ENCODE measurements around the gene DYRK1A.

Gene DYRK1A

GRCh38 chr21:37511848-37512247 lies 145.3 kb downstream of the DYRK1A start:
- no peak for DNase-seq (ENCODE audit: low spot score)
- CTCF ChIA-PET, result interaction anchor here (0.5 kb wide), 1 partner anchor 59 kb away, joined by 3 read pairs; no protein-coding TSS in a partner anchor
- POLR2A ChIA-PET (ENCODE audit: low non-redundant PET), result no interaction called here
- H3K27ac ChIP-seq, result no peak overlapping the region
- no peak for TF ChIP-seq CTCF (conservative IDR thresholded peaks at IDR 0.05; ENCODE audit: low read depth)

- TF ChIP-seq CTCF (conservative IDR thresholded peaks at IDR 0.05; ENCODE audit: low read depth), result no peak
- no peak overlapping the region for H3K27ac ChIP-seq
- no peak for DNase-seq (ENCODE audit: low spot score)
- ChIA-PET CTCF (interaction anchor here (0.6 kb wide), 1 partner anchor 1707 kb away, joined by 3 read pairs; no protein-coding TSS in a partner anchor), POLR2A (ENCODE audit: low non-redundant PET) (no interaction called here)
Observed at GRCh38 chr21:37513383-37513782, 146.8 kb downstream of the DYRK1A start.

- no peak overlapping the region for H3K27ac ChIP-seq
- ChIA-PET POLR2A (ENCODE audit: low non-redundant PET) (no interaction called here), CTCF (no interaction called here)
- TF ChIP-seq CTCF (conservative IDR thresholded peaks at IDR 0.05; ENCODE audit: low read depth), result no peak
- DNase-seq (ENCODE audit: low spot score), result no peak
Observed at GRCh38 chr21:37514038-37514667, 147.6 kb downstream of the DYRK1A start.

GRCh38 chr21:37516998-37517397 lies 150.4 kb downstream of the DYRK1A start:
- CTCF ChIA-PET, result no interaction called here
- no peak overlapping the region for H3K27ac ChIP-seq
- no peak for TF ChIP-seq CTCF (conservative IDR thresholded peaks at IDR 0.05; ENCODE audit: low read depth)
- POLR2A ChIA-PET (ENCODE audit: low non-redundant PET), result interaction anchor here (0.6 kb wide), 1 partner anchor 1390 kb away, joined by 3 read pairs; no protein-coding TSS in a partner anchor
- DNase-seq (ENCODE audit: low spot score), result no peak

- ChIA-PET CTCF (interaction anchor here (0.8 kb wide), 1 partner anchor 127 kb away, joined by 3 read pairs; no protein-coding TSS in a partner anchor), POLR2A (ENCODE audit: low non-redundant PET) (no interaction called here)
- H3K27ac ChIP-seq, result no peak overlapping the region
- no peak for DNase-seq (ENCODE audit: low spot score)
- no peak for TF ChIP-seq CTCF (conservative IDR thresholded peaks at IDR 0.05; ENCODE audit: low read depth)
Observed at GRCh38 chr21:37520801-37521200, 154.2 kb downstream of the DYRK1A start.

- ChIA-PET CTCF (no interaction called here), POLR2A (ENCODE audit: low non-redundant PET) (no interaction called here)
- no peak for DNase-seq (ENCODE audit: low spot score)
- TF ChIP-seq CTCF (conservative IDR thresholded peaks at IDR 0.05; ENCODE audit: low read depth), result no peak
- no peak overlapping the region for H3K27ac ChIP-seq
Observed at GRCh38 chr21:37521658-37522057, 155.1 kb downstream of the DYRK1A start.

Data from RWPE1 (cell line).